ENCODE data around the gene PPY.
"Not testable (repeated sequence)": the region's sequence is repeated elsewhere in the genome, so short reads cannot be mapped to it uniquely, and the experiment has no call there.

PPY gene

DNA sequence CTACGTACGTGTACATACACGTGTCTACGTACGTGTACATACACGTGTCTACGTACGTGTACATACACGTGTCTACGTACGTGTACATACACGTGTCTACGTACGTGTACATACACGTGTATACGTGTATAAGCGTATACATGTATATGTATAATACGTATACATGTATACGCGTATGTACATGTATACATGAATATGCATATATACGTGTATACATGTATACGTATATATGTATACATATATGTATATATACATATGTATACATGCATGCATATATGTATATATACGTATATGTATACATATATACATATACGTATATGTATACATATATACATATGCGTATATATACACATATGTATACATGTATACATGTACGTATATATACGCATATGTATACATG lies 33.6 kb upstream of the PPY start:
- no peaks in the 10 kb centered on the region; the same call in 1 of the 2 replicates for H3K27me3 ChIP-seq (replicated peaks; ENCODE audit: insufficient read depth, low read length)
- H3K4me3 ChIP-seq (ENCODE audit: low read length), result no peak overlapping the region
- H3K4me1 ChIP-seq (ENCODE audit: low read length), result no peaks in the 10 kb centered on the region
- H3K9ac ChIP-seq (ENCODE audit: low read length), result no peak overlapping the region
- TF ChIP-seq EZH2phosphoT487 (IDR thresholded peaks at IDR 0.05; ENCODE audit: low read length) (no peak), EZH2 (optimal IDR thresholded peaks at IDR 0.05; ENCODE audit: low read depth, low read length) (no peak)
- TF ChIP-seq, protein P1, sequence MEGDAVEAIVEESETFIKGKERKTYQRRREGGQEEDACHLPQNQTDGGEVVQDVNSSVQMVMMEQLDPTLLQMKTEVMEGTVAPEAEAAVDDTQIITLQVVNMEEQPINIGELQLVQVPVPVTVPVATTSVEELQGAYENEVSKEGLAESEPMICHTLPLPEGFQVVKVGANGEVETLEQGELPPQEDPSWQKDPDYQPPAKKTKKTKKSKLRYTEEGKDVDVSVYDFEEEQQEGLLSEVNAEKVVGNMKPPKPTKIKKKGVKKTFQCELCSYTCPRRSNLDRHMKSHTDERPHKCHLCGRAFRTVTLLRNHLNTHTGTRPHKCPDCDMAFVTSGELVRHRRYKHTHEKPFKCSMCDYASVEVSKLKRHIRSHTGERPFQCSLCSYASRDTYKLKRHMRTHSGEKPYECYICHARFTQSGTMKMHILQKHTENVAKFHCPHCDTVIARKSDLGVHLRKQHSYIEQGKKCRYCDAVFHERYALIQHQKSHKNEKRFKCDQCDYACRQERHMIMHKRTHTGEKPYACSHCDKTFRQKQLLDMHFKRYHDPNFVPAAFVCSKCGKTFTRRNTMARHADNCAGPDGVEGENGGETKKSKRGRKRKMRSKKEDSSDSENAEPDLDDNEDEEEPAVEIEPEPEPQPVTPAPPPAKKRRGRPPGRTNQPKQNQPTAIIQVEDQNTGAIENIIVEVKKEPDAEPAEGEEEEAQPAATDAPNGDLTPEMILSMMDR (IDR thresholded peaks at IDR 0.05; ENCODE audit: low read length), result no peak
- H3K36me3 ChIP-seq (replicated peaks; ENCODE audit: insufficient read depth, low read length), result no peaks in the 10 kb centered on the region
- H3K9me3 ChIP-seq (replicated peaks; ENCODE audit: insufficient read depth, low read length), result no peaks in the 10 kb centered on the region
- H2AFZ ChIP-seq (ENCODE audit: low read length), result no peak overlapping the region
- H3F3A ChIP-seq (ENCODE audit: insufficient read depth, low read length), result no peaks in the 10 kb centered on the region
- H3K4me2 ChIP-seq (ENCODE audit: low read depth, low read length), result no peak overlapping the region
- H4K20me1 ChIP-seq (ENCODE audit: insufficient read depth, low read length), result no peaks in the 10 kb centered on the region
- DNase-seq, result no peak
- H3K79me2 ChIP-seq (ENCODE audit: low read length), result no peaks in the 10 kb centered on the region
- no peaks in the 10 kb centered on the region for H3K9me2 ChIP-seq (replicated peaks; ENCODE audit: insufficient read depth, low read length)
- no peak overlapping the region for H3K27ac ChIP-seq (ENCODE audit: low read length)

DNA sequence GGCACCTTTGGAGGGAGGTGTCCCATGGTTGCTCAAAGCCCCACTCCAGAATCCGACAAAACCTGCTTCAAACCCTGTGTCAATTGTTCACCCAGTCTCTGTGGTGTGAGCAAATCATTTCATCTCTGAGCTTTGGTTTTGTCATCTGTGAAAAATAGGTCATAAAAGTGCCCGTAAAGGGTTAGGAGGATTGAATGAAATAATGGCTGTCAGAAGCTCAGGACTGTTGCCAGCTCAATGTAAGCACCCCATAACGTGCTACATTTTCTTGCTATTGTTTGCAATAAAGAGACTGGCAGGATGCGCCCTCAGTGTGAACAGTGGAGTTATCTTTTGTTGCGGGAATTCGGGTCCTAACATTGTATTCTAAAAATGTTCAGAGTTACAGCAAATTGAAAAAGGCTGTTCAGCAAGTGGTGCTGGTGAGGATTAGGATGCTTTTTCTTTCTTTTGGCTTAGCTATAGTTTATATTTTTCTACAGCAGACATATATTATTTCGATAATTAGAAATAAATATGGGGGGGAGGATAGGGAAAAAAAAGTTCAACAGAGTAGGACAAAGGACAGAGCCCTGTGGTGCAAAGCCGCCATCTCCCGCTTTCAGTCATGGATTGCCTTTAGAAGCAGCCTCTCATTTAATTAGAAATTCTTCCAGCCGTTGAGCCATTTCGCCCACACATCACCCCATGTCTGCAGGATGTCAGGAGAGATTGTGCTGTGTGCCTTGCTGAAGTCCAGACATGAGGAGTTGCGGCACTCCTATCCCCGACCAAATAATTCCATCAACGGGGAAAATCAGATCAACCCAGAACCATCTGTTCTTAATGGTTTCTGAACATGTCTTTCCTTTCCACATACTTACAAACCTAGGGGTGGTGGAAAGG lies 32.3 kb upstream of the PPY start:
- DNase-seq, result no peak
- H3K9me3 ChIP-seq (replicated peaks; ENCODE audit: insufficient read depth, low read length), result no peaks in the 10 kb centered on the region
- H3K4me1 ChIP-seq (ENCODE audit: low read length), result no peaks in the 10 kb centered on the region
- H3K79me2 ChIP-seq (ENCODE audit: low read length), result no peaks in the 10 kb centered on the region
- H4K20me1 ChIP-seq (ENCODE audit: insufficient read depth, low read length), result no peaks in the 10 kb centered on the region
- no peaks in the 10 kb centered on the region; the same call in 1 of the 2 replicates for H3K27me3 ChIP-seq (replicated peaks; ENCODE audit: insufficient read depth, low read length)
- H3K4me2 ChIP-seq (ENCODE audit: low read depth, low read length), result no peak overlapping the region
- no peaks in the 10 kb centered on the region for H3K36me3 ChIP-seq (replicated peaks; ENCODE audit: insufficient read depth, low read length)
- H3K27ac ChIP-seq (ENCODE audit: low read length), result no peak overlapping the region
- no peak overlapping the region for H2AFZ ChIP-seq (ENCODE audit: low read length)
- no peaks in the 10 kb centered on the region for H3K9me2 ChIP-seq (replicated peaks; ENCODE audit: insufficient read depth, low read length)
- no peak overlapping the region for H3K4me3 ChIP-seq (ENCODE audit: low read length)
- H3F3A ChIP-seq (ENCODE audit: insufficient read depth, low read length), result no peaks in the 10 kb centered on the region
- TF ChIP-seq, protein P1 (IDR thresholded peaks at IDR 0.05; ENCODE audit: low read length), result no peak
- TF ChIP-seq EZH2phosphoT487 (IDR thresholded peaks at IDR 0.05; ENCODE audit: low read length) (no peak), EZH2 (optimal IDR thresholded peaks at IDR 0.05; ENCODE audit: low read depth, low read length) (no peak)
- H3K9ac ChIP-seq (ENCODE audit: low read length), result no peak overlapping the region

DNA sequence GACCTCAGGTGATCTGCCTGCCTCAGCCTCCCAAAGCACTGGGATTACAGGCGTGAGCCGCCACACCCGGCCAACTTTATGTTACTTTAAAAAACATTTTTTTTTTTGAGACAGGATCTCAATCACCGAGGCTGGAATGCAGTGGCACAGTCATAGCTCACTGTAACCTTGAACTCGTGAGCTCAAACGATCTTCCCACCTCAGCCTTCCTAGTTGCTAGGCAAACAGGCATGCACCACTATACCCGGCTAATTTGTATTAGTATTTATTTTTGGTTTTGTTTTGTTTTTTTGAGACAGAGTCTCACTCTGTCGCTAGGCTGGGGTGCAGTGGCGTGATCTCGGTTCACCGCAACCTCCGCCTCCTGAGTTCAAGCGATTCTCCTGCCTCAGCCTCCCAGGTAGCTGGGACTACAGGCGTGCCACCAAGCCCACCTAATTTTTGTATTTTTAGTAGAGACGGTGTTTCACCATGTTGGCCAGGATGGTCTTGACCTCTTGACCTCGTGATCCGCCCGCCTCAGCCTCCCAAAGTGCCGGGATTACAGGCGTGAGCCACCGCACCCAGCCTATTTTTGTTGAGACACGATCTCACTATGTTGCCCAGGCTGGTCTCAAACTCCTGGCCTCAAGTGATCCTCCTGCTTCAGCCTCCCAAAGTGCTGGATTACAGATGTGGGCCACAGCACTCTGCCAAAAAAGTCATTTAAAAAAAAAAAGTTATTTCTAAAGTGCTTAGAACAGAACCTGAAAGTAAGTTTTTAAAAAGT lies 30.4 kb upstream of the PPY start:
- H3K27me3 ChIP-seq (replicated peaks; ENCODE audit: insufficient read depth, low read length); H3K4me2 ChIP-seq (ENCODE audit: low read depth, low read length); DNase-seq; H2AFZ ChIP-seq (ENCODE audit: low read length); H3K4me3 ChIP-seq (ENCODE audit: low read length); H3K4me1 ChIP-seq (ENCODE audit: low read length); H3K9me3 ChIP-seq (replicated peaks; ENCODE audit: insufficient read depth, low read length); H3K9ac ChIP-seq (ENCODE audit: low read length); H3K79me2 ChIP-seq (ENCODE audit: low read length); H3K27ac ChIP-seq (ENCODE audit: low read length); H3F3A ChIP-seq (ENCODE audit: insufficient read depth, low read length); H3K36me3 ChIP-seq (replicated peaks; ENCODE audit: insufficient read depth, low read length); H3K9me2 ChIP-seq (replicated peaks; ENCODE audit: insufficient read depth, low read length); H4K20me1 ChIP-seq (ENCODE audit: insufficient read depth, low read length): not testable (repeated sequence)

DNA sequence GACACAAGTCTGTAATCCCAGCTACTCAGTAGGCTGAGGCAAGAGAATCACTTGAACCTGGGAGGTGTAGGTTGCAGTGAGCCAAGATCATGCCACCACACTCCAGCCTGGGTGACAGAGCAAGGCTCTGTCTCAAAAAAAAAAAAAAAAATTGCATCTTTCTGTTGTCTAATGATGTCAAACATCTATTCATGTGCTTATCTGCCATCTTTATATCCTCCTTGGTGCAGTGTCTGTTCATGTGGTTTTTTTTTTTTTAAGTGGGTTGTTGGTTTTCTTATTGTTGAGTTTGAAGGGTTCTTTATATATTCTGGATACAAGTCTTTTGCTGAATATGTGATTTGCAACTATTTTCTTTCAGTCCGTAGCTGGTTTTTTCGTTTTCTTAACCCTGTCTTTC lies 29.2 kb upstream of the PPY start:
- H3K79me2 ChIP-seq (ENCODE audit: low read length); DNase-seq; H3F3A ChIP-seq (ENCODE audit: insufficient read depth, low read length); H3K9me2 ChIP-seq (replicated peaks; ENCODE audit: insufficient read depth, low read length); H4K20me1 ChIP-seq (ENCODE audit: insufficient read depth, low read length); H3K4me2 ChIP-seq (ENCODE audit: low read depth, low read length); H3K27me3 ChIP-seq (replicated peaks; ENCODE audit: insufficient read depth, low read length); H3K4me1 ChIP-seq (ENCODE audit: low read length); H3K27ac ChIP-seq (ENCODE audit: low read length); H3K4me3 ChIP-seq (ENCODE audit: low read length); H2AFZ ChIP-seq (ENCODE audit: low read length); H3K9me3 ChIP-seq (replicated peaks; ENCODE audit: insufficient read depth, low read length); H3K36me3 ChIP-seq (replicated peaks; ENCODE audit: insufficient read depth, low read length); H3K9ac ChIP-seq (ENCODE audit: low read length): not testable (repeated sequence)

Data from MM.1S (cell line).